HG03175 (cell line): ENCODE results near the gene SESN3.
"Not testable (repeated sequence)": the region's sequence is repeated elsewhere in the genome, so short reads cannot be mapped to it uniquely, and the experiment has no call there.

Source experiments
- ATAC-seq: cut with Tn5 transposase; IDR thresholded peaks from one replicate; pipeline ENCODE4 v1.9.1; 2021; ENCODE audit warnings: mild to moderate bottlenecking, moderate library complexity; ENCODE audit not compliant: unreplicated experiment

The SESN3 gene

GRCh38 chr11:95231127-95231880 is at the start of gene SESN3:
SESN3 (minus strand) TSS chr11:95231202; CDS start chr11:95230860, 342 bp downstream.
- ATAC-seq = peak; percentile 96

- ATAC-seq = peak; percentile 47
Measured at GRCh38 chr11:95279921-95280868, 49.2 kb upstream of the SESN3 start.

- ATAC-seq = no peak
Measured at GRCh38 chr11:95277868-95278267, 46.9 kb upstream of the SESN3 start.

- ATAC-seq = no peak
Measured at GRCh38 chr11:95276139-95276538, 45.1 kb upstream of the SESN3 start.

GRCh38 chr11:95273618-95274017 is 42.6 kb upstream of the SESN3 start:
- not testable (repeated sequence) for ATAC-seq

GRCh38 chr11:95269036-95269819 is 38.2 kb upstream of the SESN3 start:
- ATAC-seq = no peak

- ATAC-seq = no peak
Measured at GRCh38 chr11:95268391-95268790, 37.4 kb upstream of the SESN3 start.

- no peak for ATAC-seq
Measured at GRCh38 chr11:95267601-95268213, 36.7 kb upstream of the SESN3 start.

- ATAC-seq = no peak
Measured at GRCh38 chr11:95266751-95267374, 35.9 kb upstream of the SESN3 start.

- no peak for ATAC-seq
Measured at GRCh38 chr11:95264881-95265280, 33.9 kb upstream of the SESN3 start.

- ATAC-seq = no peak
Measured at GRCh38 chr11:95262994-95263765, 32.2 kb upstream of the SESN3 start.

GRCh38 chr11:95257456-95257971 is 26.5 kb upstream of the SESN3 start:
- no peak for ATAC-seq

GRCh38 chr11:95256321-95256779 is 25.3 kb upstream of the SESN3 start:
- no peak for ATAC-seq

GRCh38 chr11:95255251-95256145 is 24.5 kb upstream of the SESN3 start:
- ATAC-seq = no peak

GRCh38 chr11:95254716-95255115 is 23.7 kb upstream of the SESN3 start:
- ATAC-seq = peak; percentile 10

- ATAC-seq = peak; percentile 99
Measured at GRCh38 chr11:95254131-95254704, 23.2 kb upstream of the SESN3 start.

GRCh38 chr11:95253141-95253540 is 22.1 kb upstream of the SESN3 start:
- ATAC-seq = no peak

GRCh38 chr11:95252586-95252985 is 21.6 kb upstream of the SESN3 start:
- no peak for ATAC-seq
